HepG2 (cell line): ENCODE data around the gene LDLR. TPM values are rescaled to one million over a fixed set of nuclear protein-coding genes. Genes with fewer than 3 reads are reported as not detected.
A peak's percentile ranks its signal among the peaks of the same experiment; 100 is the strongest.

Experiments
- ARID2 ChIP-seq: sonication (generic); formaldehyde crosslinking; IDR thresholded peaks from 2 replicates; pipeline ENCODE4 v1.8.1; 2022; ENCODE audit warnings: mild to moderate bottlenecking, missing genetic modification reagents, borderline replicate concordance
- ATF1 ChIP-seq: IDR thresholded peaks from 2 replicates; pipeline ENCODE4 v1.6.1; 2016; ENCODE audit warnings: mild to moderate bottlenecking, control low read depth
- ATF4 ChIP-seq, 2 experiments: fragments of 450-650 bp in 1 of 2; sonication (generic) in 1 of 2; formaldehyde crosslinking; IDR thresholded peaks; 2 replicates each; pipeline versions ENCODE4 v1.5.0 to v1.8.0; 2020 to 2022; ENCODE audit warnings: mild to moderate bottlenecking in 1 of 2, missing genetic modification reagents in 1 of 2
- BHLHE40 ChIP-seq: IDR thresholded peaks from 2 replicates; pipeline ENCODE4 v1.6.1; 2011; ENCODE audit warnings: low read length, improper control_type of control experiment
- CBX5 ChIP-seq: sonication (generic); formaldehyde crosslinking; IDR thresholded peaks from 2 replicates; pipeline ENCODE4 v1.4.0; 2020; ENCODE audit warnings: missing genetic modification reagents, borderline replicate concordance
- CREM ChIP-seq, 2 experiments: sonication (generic) in 1 of 2; formaldehyde crosslinking in 1 of 2; IDR thresholded peaks; 2 replicates each; pipeline versions ENCODE4 v1.4.0 to v1.6.1; 2016 to 2020; ENCODE audit warnings: antibody characterized with exemption in 1 of 2, mild to moderate bottlenecking in 1 of 2, missing genetic modification reagents in 1 of 2
- DMAP1 ChIP-seq: IDR thresholded peaks from 2 replicates; pipeline ENCODE4 v1.6.1; 2016
- DNMT1 ChIP-seq: sonication (generic); formaldehyde crosslinking; IDR thresholded peaks from 2 replicates; pipeline ENCODE4 v1.5.1; 2020; ENCODE audit warnings: mild to moderate bottlenecking, missing genetic modification reagents
- ELF1 ChIP-seq: sonication (generic); formaldehyde crosslinking; IDR thresholded peaks from 2 replicates; pipeline ENCODE4 v1.4.0; 2020; ENCODE audit warnings: missing genetic modification reagents
- FOXC1 ChIP-seq: sonication (generic); formaldehyde crosslinking; IDR thresholded peaks from 2 replicates; pipeline ENCODE4 v1.8.0; 2022; ENCODE audit warnings: mild to moderate bottlenecking, missing genetic modification reagents, borderline replicate concordance
- NR2C2 ChIP-seq: sonication (generic); formaldehyde crosslinking; IDR thresholded peaks from 2 replicates; pipeline ENCODE4 v1.4.0; 2020; ENCODE audit warnings: missing genetic modification reagents, mild to moderate bottlenecking, moderate library complexity, borderline replicate concordance
- SALL1 ChIP-seq: sonication (generic); formaldehyde crosslinking; IDR thresholded peaks from 2 replicates; pipeline ENCODE4 v1.8.0; 2022; ENCODE audit warnings: mild to moderate bottlenecking, missing genetic modification reagents
- SAP130 ChIP-seq: IDR thresholded peaks from 2 replicates; pipeline ENCODE4 v1.6.1; 2016; ENCODE audit warnings: low read depth
- SNAPC2 ChIP-seq: sonication (generic); formaldehyde crosslinking; IDR thresholded peaks from 2 replicates; pipeline ENCODE4 v1.8.1; 2022; ENCODE audit warnings: mild to moderate bottlenecking, missing genetic modification reagents
- TCF7 ChIP-seq: sonication (generic); IDR thresholded peaks from 2 replicates; pipeline ENCODE4 v1.6.1; 2016; ENCODE audit warnings: antibody characterized with exemption, low read depth
- ZNF138 ChIP-seq: sonication (generic); formaldehyde crosslinking; IDR thresholded peaks from 2 replicates; pipeline ENCODE4 v1.5.0; 2020; ENCODE audit warnings: mild to moderate bottlenecking, low read depth, missing genetic modification reagents
- ZNF441 ChIP-seq: sonication (generic); formaldehyde crosslinking; IDR thresholded peaks from 2 replicates; pipeline ENCODE4 v1.7.0; 2021; ENCODE audit warnings: missing genetic modification reagents, borderline replicate concordance
- ZNF577 ChIP-seq: sonication (generic); formaldehyde crosslinking; IDR thresholded peaks from 2 replicates; pipeline ENCODE4 v1.4.0; 2020; ENCODE audit warnings: mild to moderate bottlenecking, low read depth, missing genetic modification reagents, borderline replicate concordance
- ZNF747 ChIP-seq: sonication (generic); formaldehyde crosslinking; IDR thresholded peaks from 2 replicates; pipeline ENCODE4 v1.8.1; 2023; ENCODE audit warnings: missing genetic modification reagents, mild to moderate bottlenecking, borderline replicate concordance
- ZNF775 ChIP-seq: sonication (generic); formaldehyde crosslinking; IDR thresholded peaks from 2 replicates; pipeline ENCODE4 v1.4.0; 2020; ENCODE audit warnings: missing genetic modification reagents, mild to moderate bottlenecking, moderate library complexity, borderline replicate concordance
- ZNF883 ChIP-seq: sonication (generic); formaldehyde crosslinking; IDR thresholded peaks from 2 replicates; pipeline ENCODE4 v1.5.1; 2020; ENCODE audit warnings: mild to moderate bottlenecking, missing genetic modification reagents; ENCODE audit errors: not compliant biosample characterization
- polyA plus RNA-seq, 8 experiments: library from polyadenylated mRNA; depleted of rRNA in 3 of 8; stranded (reverse) in 7 of 8; unstranded in 1 of 8; fragments of >200 nt; fragmentation: Illumina TruSeq in 4 of 8; extraction: Trizol in 4 of 8; gene quantifications; 2 replicates each; pipeline versions ENCODE4 v1.2.1 to v1.2.3, GENCODE V29; 2011 to 2016; ENCODE audit warnings: low read depth in 4 of 8, missing spikeins in 1 of 8, mixed read lengths in 1 of 8; ENCODE audit not compliant: insufficient read depth in 1 of 8
- total RNA-seq, 5 experiments: library from RNA; depleted of rRNA; stranded (reverse); fragments of >200 nt; fragmentation: Illumina TruSeq; extraction: Trizol; gene quantifications; 2 replicates each; pipeline ENCODE4 v1.2.3, GENCODE V29; 2016; ENCODE audit warnings: low read depth in 1 of 5
- TF ChIP-seq, protein P1 (sequence below): sonication (generic); IDR thresholded peaks from 2 replicates; pipeline ENCODE4 v1.6.1; 2016; ENCODE audit warnings: low read depth, borderline replicate concordance
- TF ChIP-seq, protein P2 (sequence below): sonication (generic); formaldehyde crosslinking; IDR thresholded peaks from 2 replicates; pipeline ENCODE4 v1.4.0; 2020; ENCODE audit warnings: mild to moderate bottlenecking, missing genetic modification reagents, borderline replicate concordance

Gene LDLR
- total and polyA plus RNA-seq, 2 of the 13 experiments (the other 11 are each of a cell fraction or from before 2014, with no cell fraction given), result 51.6 to 92.5 TPM

DNA sequence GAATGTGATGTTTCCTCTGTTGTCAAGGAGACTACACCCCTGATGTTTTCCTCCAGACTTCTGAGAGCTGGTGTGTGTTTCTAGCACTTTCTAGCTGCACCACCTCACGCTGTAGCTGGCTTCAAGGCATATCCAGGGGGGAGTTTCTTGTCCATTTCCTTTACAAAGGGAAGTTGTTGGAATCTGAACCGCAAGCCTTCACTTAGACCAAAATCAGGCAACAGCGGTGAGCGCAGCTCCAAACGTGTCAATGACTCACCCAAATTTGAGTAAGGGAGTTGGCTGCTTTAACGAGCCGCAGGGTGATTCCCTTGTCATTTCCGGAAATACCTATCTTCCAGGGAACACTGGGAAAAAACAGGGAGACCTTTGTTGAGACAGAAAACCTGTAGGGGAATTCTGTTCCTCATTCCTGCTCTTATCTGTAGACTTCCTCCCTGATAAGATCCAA lies 2.5 kb downstream of the LDLR start (continued):
- TF ChIP-seq DNMT1 (CRISPR knock-in tag) (no peak), CBX5 (CRISPR knock-in tag) (no peak), DMAP1 (no peak), SAP130 (CRISPR knock-in tag) (peak; percentile 86), ZNF441 (CRISPR knock-in tag) (no peak), ZNF883 (CRISPR knock-in tag) (no peak), ZNF747 (CRISPR knock-in tag) (no peak), NR2C2 (CRISPR knock-in tag) (no peak), SNAPC2 (no peak), ARID2 (CRISPR knock-in tag) (no peak), ELF1 (peak; percentile 34; the same call in 1 of the 2 replicates), ZNF138 (no peak), CREM (IDR thresholded peaks at IDR 0.05) (0 out of 2 replicates have a peak, but pooled peaks have one; percentile 31), CREM (CRISPR knock-in tag; IDR thresholded peaks at IDR 0.05) (no peak), ATF1 (CRISPR knock-in tag) (no peak), ATF4 (CRISPR knock-in tag; IDR thresholded peaks at IDR 0.05) (0 out of 4 replicates have a peak, but pooled peaks of 1 of the 2 experiments have one; percentile 8), BHLHE40 (peak; percentile 64), FOXC1 (CRISPR knock-in tag) (no peak), TCF7 (no peak), SALL1 (0 out of 2 replicates have a peak, but pooled peaks have one; percentile 31), ZNF577 (CRISPR knock-in tag) (no peak), ZNF775 (CRISPR knock-in tag) (no peak)
- TF ChIP-seq, protein P1, sequence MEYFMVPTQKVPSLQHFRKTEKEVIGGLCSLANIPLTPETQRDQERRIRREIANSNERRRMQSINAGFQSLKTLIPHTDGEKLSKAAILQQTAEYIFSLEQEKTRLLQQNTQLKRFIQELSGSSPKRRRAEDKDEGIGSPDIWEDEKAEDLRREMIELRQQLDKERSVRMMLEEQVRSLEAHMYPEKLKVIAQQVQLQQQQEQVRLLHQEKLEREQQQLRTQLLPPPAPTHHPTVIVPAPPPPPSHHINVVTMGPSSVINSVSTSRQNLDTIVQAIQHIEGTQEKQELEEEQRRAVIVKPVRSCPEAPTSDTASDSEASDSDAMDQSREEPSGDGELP, result no peak
- TF ChIP-seq, protein P2, sequence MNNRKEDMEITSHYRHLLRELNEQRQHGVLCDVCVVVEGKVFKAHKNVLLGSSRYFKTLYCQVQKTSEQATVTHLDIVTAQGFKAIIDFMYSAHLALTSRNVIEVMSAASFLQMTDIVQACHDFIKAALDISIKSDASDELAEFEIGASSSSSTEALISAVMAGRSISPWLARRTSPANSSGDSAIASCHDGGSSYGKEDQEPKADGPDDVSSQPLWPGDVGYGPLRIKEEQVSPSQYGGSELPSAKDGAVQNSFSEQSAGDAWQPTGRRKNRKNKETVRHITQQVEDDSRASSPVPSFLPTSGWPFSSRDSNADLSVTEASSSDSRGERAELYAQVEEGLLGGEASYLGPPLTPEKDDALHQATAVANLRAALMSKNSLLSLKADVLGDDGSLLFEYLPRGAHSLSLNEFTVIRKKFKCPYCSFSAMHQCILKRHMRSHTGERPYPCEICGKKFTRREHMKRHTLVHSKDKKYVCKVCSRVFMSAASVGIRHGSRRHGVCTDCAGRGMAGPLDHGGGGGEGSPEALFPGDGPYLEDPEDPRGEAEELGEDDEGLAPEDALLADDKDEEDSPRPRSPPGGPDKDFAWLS (CRISPR knock-in tag), result no peak
